ENCODE data around the gene PLCD3. TPM values are rescaled to one million over a fixed set of nuclear protein-coding genes. Genes with fewer than 3 reads are reported as not detected.

The PLCD3 gene
- total and polyA plus RNA-seq, 8 donors, result 12.5 to 49.1 (median 16.9) TPM

GRCh38 chr17:45119964-45120363 is 12.4 kb downstream of the PLCD3 start:
- DNase-seq (no peak), ATAC-seq (no peak)
- intact Hi-C loops (cut with DNase I), result loop anchor here in 1 of 2 donors (10.0 kb wide), 1 partner anchor 205 kb away; the partner anchor contains the start of gene GFAP
- Histone ChIP-seq H3K4me3 (no peak overlapping the region), H3K9me3 (no peaks in the 10 kb centered on the region), H3K27me3 (peaks cover 0 to 13% of the 10 kb centered on the region in 2 donors), H3K4me1 (peaks cover 9 to 27% of the 10 kb centered on the region in 2 donors), H3K27ac (no peak overlapping the region), H3K36me3 (peaks cover 0 to 29% of the 10 kb centered on the region in 2 donors)
- TF ChIP-seq CTCF (IDR thresholded peaks at IDR 0.05), result no peak

DNA sequence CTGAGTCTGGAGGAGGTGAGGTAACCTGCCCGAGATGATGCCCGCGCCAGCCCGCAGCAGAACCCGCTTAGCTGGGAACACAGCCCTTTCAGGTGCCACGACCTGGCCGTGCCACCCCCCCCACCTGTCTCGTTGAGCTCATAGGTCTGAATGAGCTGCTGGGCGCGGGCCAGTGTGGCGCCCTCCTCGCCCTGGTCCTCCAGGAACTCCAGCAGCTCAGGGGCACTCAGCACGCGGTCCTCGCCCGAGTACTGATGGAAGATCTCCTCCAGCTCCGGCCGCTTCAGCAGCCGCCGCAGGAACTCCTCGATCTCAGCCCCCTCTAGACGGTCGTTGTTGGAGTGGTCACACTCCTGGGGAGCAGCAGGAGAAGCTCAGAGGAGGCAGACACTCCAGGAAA is 13.6 kb downstream of the PLCD3 start:
- no peak for TF ChIP-seq CTCF (IDR thresholded peaks at IDR 0.05)
- Histone ChIP-seq H3K27ac (no peak overlapping the region), H3K9me3 (no peaks in the 10 kb centered on the region), H3K4me1 (peaks cover 0 to 16% of the 10 kb centered on the region in 2 donors), H3K36me3 (peaks cover 0 to 29% of the 10 kb centered on the region in 2 donors), H3K4me3 (no peak overlapping the region), H3K27me3 (peaks cover 0 to 13% of the 10 kb centered on the region in 2 donors)
- no peak for DNase-seq
- intact Hi-C loops (cut with DNase I), result no loop called here
- no peak for ATAC-seq

GRCh38 chr17:45117848-45118646 is 14.3 kb downstream of the PLCD3 start:
- TF ChIP-seq CTCF (IDR thresholded peaks at IDR 0.05), result no peak
- Histone ChIP-seq H3K4me3 (no peak overlapping the region), H3K27me3 (peaks cover 0 to 13% of the 10 kb centered on the region in 2 donors), H3K4me1 (peaks cover 0 to 11% of the 10 kb centered on the region in 2 donors), H3K36me3 (peaks cover 0 to 29% of the 10 kb centered on the region in 2 donors), H3K9me3 (no peaks in the 10 kb centered on the region), H3K27ac (no peak overlapping the region)
- no peak for DNase-seq
- no peak for ATAC-seq
- intact Hi-C loops (cut with DNase I), result no loop called here

DNA sequence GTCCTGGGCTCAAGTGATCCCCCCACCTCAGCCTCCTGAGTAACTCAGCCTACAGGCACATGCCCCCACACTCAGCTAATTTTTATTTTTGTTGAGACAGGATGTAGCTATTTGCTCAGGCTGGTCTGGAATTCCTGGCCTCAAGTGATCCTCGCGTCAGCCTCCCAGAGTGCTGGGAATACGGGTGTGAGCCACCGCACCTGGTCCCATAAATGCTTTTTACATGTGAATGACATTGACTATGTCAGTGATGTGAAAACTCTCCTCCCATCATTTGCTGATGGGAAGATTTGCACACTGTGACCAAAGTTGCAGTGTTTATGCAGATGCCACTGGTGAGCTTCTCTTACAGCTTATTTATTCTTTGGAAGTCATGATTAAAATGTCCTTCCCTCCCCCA is 15.0 kb downstream of the PLCD3 start:
- intact Hi-C loops (cut with DNase I), result no loop called here
- Histone ChIP-seq H3K27me3 (peaks cover 0 to 13% of the 10 kb centered on the region in 2 donors), H3K27ac (no peak overlapping the region), H3K36me3 (peaks cover 0 to 32% of the 10 kb centered on the region in 2 donors), H3K4me1 (peaks cover 0 to 4% of the 10 kb centered on the region in 2 donors), H3K4me3 (no peak overlapping the region), H3K9me3 (no peaks in the 10 kb centered on the region)
- no peak for ATAC-seq
- no peak for TF ChIP-seq CTCF (IDR thresholded peaks at IDR 0.05)
- no peak for DNase-seq

DNA sequence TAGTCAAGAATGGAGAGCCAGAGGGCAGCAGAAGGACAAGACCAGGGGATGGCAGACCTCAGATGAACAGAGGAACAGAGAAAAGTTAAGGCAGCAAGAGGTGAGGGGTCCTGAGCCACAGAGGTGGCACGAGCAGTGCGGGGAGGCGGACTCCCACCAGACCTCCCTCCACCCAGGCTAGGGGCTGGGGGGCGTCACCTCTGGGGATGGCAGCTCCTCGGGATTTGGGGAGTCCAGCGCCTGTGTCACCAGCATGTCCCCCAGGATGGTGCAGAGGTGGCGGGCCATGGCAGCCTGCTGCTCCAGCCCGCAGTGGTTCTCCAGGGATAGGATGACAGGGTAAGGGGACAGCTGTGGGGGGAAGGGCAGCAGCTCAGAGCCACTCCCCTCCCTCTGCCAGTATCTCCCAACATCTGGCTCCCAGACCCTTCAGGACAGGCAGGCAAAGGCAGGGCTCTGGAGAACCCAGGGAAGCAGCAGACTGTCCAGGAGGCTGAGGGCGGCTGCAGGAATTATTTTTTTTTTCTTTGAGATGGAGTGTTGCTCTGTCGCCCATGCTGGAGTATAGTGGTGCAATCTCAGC is 15.8 kb downstream of the PLCD3 start:
- intact Hi-C loops (cut with DNase I), result no loop called here
- peaks cover 0 to 13% of the 10 kb centered on the region in 2 donors for H3K27me3 ChIP-seq
- H3K36me3 ChIP-seq, result peaks cover 0 to 34% of the 10 kb centered on the region in 2 donors
- no peak for ATAC-seq
- DNase-seq, result no peak
- H3K4me1 ChIP-seq, result no peaks in the 10 kb centered on the region
- no peak overlapping the region for H3K4me3 ChIP-seq
- no peak overlapping the region for H3K27ac ChIP-seq
- TF ChIP-seq CTCF (IDR thresholded peaks at IDR 0.05), result no peak
- H3K9me3 ChIP-seq, result no peaks in the 10 kb centered on the region
